PFSK-1 (cell line): ENCODE data around the gene HS6ST3.

Experiments used
- FOXP2 ChIP-seq: optimal IDR thresholded peaks from 2 replicates; pipeline ENCODE3; 2011; ENCODE audit warnings: borderline replicate concordance, control low read depth, inconsistent platforms; ENCODE audit not compliant: insufficient read depth; ENCODE audit errors: extremely low read length, extremely low read depth
- POLR2AphosphoS5 ChIP-seq: IDR thresholded peaks from 2 replicates; pipeline ENCODE4 v1.6.1; 2012; ENCODE audit warnings: low read depth, mild to moderate bottlenecking, control low read depth, low read length, moderate library complexity
- SIN3A ChIP-seq: IDR thresholded peaks from 2 replicates; pipeline ENCODE4 v1.6.1; 2012; ENCODE audit warnings: mild to moderate bottlenecking, low read length, moderate library complexity, borderline replicate concordance; ENCODE audit not compliant: insufficient read depth
- TAF1 ChIP-seq: IDR thresholded peaks from 2 replicates; pipeline ENCODE4 v1.6.1; 2012; ENCODE audit warnings: low read length, control low read depth, borderline replicate concordance; ENCODE audit not compliant: insufficient read depth
- TF ChIP-seq, protein P1 (sequence below), 2 experiments: IDR thresholded peaks; 2 replicates each; pipeline versions ENCODE4 v1.6.1 to v1.8.0; 2011 to 2012; ENCODE audit warnings: low read depth in 2 of 2, low read length in 2 of 2, control low read depth in 1 of 2, inconsistent platforms in 1 of 2, mild to moderate bottlenecking in 1 of 2, moderate library complexity in 1 of 2; ENCODE audit not compliant: insufficient read depth in 1 of 2

The HS6ST3 gene

DNA sequence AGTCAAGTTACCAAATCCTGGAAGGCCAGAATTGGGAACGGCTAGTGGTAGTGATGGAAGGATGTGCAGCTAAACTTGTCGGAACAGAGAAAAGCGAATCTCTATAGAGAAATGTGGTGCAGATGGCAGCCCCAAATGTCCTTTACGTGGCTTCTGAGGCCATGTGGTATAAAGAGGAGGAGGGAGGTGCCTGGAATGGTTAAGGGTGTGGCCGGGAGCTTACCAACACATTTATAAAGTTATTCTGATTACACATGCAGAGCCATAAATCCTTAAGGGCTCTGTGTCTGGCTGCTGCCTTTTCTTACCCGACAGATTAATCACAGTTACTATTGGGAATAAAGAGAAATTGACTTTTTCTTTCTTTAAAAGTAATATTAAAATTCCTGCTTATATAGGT lies 714.3 kb downstream of the HS6ST3 start:
- TF ChIP-seq TAF1 (no peak), SIN3A (no peak), POLR2AphosphoS5 (no peak), FOXP2 (no peak)
- TF ChIP-seq, protein P1, sequence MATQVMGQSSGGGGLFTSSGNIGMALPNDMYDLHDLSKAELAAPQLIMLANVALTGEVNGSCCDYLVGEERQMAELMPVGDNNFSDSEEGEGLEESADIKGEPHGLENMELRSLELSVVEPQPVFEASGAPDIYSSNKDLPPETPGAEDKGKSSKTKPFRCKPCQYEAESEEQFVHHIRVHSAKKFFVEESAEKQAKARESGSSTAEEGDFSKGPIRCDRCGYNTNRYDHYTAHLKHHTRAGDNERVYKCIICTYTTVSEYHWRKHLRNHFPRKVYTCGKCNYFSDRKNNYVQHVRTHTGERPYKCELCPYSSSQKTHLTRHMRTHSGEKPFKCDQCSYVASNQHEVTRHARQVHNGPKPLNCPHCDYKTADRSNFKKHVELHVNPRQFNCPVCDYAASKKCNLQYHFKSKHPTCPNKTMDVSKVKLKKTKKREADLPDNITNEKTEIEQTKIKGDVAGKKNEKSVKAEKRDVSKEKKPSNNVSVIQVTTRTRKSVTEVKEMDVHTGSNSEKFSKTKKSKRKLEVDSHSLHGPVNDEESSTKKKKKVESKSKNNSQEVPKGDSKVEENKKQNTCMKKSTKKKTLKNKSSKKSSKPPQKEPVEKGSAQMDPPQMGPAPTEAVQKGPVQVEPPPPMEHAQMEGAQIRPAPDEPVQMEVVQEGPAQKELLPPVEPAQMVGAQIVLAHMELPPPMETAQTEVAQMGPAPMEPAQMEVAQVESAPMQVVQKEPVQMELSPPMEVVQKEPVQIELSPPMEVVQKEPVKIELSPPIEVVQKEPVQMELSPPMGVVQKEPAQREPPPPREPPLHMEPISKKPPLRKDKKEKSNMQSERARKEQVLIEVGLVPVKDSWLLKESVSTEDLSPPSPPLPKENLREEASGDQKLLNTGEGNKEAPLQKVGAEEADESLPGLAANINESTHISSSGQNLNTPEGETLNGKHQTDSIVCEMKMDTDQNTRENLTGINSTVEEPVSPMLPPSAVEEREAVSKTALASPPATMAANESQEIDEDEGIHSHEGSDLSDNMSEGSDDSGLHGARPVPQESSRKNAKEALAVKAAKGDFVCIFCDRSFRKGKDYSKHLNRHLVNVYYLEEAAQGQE (IDR thresholded peaks at IDR 0.05; ENCODE audit: insufficient read depth in 1 of 2, low read depth in 2 of 2, low read length in 2 of 2) = no peak

DNA sequence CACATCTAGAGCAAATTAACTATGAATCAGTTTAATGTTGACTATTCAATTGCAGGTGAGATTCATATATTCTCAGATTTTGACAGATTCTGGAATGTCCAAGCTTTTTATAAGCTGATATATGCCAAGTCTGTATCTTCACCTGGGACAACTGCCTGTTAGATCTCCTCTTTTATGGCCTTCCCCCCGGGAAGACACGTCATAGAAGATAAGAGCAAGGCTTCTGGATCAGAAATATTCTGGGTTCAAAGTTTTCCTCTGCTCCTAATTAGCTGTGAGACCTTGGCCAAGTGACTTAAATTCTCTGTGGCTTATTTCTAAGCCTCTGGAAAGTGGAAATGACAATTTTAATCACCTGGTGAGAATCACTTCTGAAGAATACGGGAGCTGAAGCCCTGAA lies 716.8 kb downstream of the HS6ST3 start:
- TF ChIP-seq FOXP2 = no peak
- no peak for TF ChIP-seq TAF1
- TF ChIP-seq POLR2AphosphoS5 = no peak
- TF ChIP-seq, protein P1 (IDR thresholded peaks at IDR 0.05; ENCODE audit: insufficient read depth in 1 of 2, low read depth in 2 of 2, low read length in 2 of 2) = no peak
- no peak for TF ChIP-seq SIN3A

DNA sequence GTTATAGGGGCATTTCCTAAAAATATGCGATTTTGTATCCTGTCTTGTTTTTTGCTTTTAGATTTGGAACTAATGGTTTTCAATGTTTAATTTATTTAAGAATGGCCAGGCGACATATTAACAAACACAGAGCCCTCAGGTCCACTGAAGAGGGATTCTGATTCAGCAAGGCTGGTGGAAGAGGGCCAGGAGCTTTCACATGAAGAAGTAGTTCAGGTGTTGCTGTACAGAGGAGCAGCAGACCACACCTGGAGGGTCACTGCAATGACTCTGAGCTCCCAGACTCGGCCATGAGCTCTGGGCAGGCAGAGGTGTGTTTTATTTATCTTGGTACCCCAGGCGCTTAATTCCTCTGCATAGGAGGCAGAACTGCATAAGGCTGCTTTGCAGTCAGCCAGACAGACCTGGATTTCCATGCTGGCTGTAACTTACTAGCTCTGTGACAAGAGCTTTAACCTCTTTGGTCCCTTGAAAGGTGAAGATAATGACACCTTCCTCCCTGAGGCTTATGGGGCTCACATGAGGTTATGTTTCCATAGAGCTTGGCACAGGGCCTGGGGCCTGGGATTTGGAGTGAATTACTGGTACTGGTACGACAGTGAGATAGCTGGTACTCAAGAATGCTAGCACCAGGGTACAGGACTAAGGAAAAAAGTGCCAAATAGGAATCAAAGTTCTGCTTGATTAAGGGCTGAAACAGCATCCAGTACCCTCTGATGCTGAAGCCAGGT lies 719.6 kb downstream of the HS6ST3 start:
- TF ChIP-seq, protein P1 (IDR thresholded peaks at IDR 0.05; ENCODE audit: insufficient read depth in 1 of 2, low read depth in 2 of 2, low read length in 2 of 2) = no peak
- TF ChIP-seq FOXP2 = no peak

DNA sequence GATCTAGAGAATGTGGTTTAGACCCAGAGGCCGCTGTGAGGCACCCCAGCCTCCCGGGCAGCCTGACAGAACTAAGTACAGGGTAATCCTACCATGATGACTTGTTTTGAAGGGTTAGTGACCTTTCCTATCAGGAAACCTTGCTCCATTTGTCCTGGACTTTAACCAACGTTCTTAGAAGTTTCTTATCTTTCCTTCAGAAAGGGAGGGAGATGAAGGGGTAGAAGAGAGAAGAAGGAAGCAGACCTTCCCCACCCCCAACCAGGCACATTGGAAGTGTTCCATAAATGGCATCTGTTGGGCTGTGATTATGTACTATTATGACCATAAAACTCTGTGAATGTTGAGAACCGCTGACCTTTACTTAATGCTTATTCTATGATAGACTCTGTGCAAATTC lies 720.2 kb downstream of the HS6ST3 start:
- TF ChIP-seq SIN3A (no peak), FOXP2 (no peak), TAF1 (no peak)
- TF ChIP-seq, protein P1 (IDR thresholded peaks at IDR 0.05; ENCODE audit: insufficient read depth in 1 of 2, low read depth in 2 of 2, low read length in 2 of 2) = no peak

DNA sequence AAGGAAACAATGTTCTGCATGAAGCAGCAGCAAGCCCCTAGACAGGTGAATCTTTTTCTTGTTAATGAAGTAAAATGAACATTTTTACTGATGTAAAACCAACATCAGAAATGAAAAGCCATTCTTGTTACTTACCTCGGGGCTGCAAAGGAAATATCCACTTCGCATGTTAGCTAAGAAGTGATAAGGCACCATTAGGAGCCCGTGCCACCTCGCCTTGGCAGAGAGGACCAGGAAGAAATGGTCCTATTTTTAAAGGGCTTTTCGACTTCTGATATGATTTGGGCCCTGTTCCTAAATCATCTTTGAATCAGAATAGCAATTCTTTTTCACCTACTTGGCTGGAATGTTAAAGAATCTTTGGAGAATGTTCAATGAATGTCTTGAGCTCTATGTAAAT lies 721.1 kb downstream of the HS6ST3 start:
- TF ChIP-seq SIN3A = no peak
- no peak for TF ChIP-seq POLR2AphosphoS5
- no peak for TF ChIP-seq FOXP2
- TF ChIP-seq, protein P1 (IDR thresholded peaks at IDR 0.05; ENCODE audit: insufficient read depth in 1 of 2, low read depth in 2 of 2, low read length in 2 of 2) = no peak
- no peak for TF ChIP-seq TAF1
